Liver (tissue), 9 donors: ENCODE measurements around the gene MND1. TPM values are rescaled to one million over a fixed set of nuclear protein-coding genes. Genes with fewer than 3 reads are reported as not detected.
A peak's percentile ranks its signal among the peaks of the same experiment; 100 is the strongest.

Source experiments
- DNase-seq: peaks from one replicate; pipeline ENCODE4 v3.0.0-alpha.2; 2017; ENCODE audit warnings: low spot score
- H3K27ac ChIP-seq, 2 donors: one replicate each; pipeline ENCODE4 v1.7.0; 2013; ENCODE audit warnings: inconsistent platforms in 2 of 2, low read length in 2 of 2, control low read depth in 1 of 2, low read depth in 1 of 2, mild to moderate bottlenecking in 1 of 2
- H3K27me3 ChIP-seq, 4 donors: one replicate each; pipeline versions ENCODE4 v1.6.1 to v1.7.0; 2013; ENCODE audit warnings: low read length in 3 of 4, inconsistent platforms in 1 of 4, mild to moderate bottlenecking in 1 of 4, moderate library complexity in 1 of 4; ENCODE audit not compliant: control insufficient read depth in 4 of 4, insufficient read depth in 4 of 4
- H3K36me3 ChIP-seq, 4 donors: one replicate each; pipeline versions ENCODE4 v1.6.1 to v1.7.0; 2013; ENCODE audit warnings: low read length in 3 of 4, mild to moderate bottlenecking in 3 of 4, low read depth in 1 of 4, moderate library complexity in 1 of 4; ENCODE audit not compliant: control insufficient read depth in 4 of 4, insufficient read depth in 3 of 4
- H3K4me1 ChIP-seq, 4 donors: one replicate each; pipeline versions ENCODE4 v1.6.1 to v1.7.0; 2013; ENCODE audit warnings: low read length in 3 of 4, mild to moderate bottlenecking in 3 of 4, moderate library complexity in 1 of 4; ENCODE audit not compliant: control insufficient read depth in 4 of 4, insufficient read depth in 4 of 4
- H3K4me3 ChIP-seq, 3 donors: one replicate each; pipeline versions ENCODE4 v1.6.1 to v1.7.0; 2013; ENCODE audit warnings: low read length in 3 of 3, control low read depth in 1 of 3, low read depth in 1 of 3, mild to moderate bottlenecking in 1 of 3
- H3K9ac ChIP-seq, 2 donors: one replicate each; pipeline ENCODE4 v1.7.0; 2013; ENCODE audit warnings: low read length in 2 of 2, mild to moderate bottlenecking in 2 of 2, moderate library complexity in 2 of 2, control low read depth in 1 of 2, low read depth in 1 of 2
- H3K9me3 ChIP-seq, 4 donors: one replicate each; pipeline versions ENCODE4 v1.6.1 to v1.7.0; 2013; ENCODE audit warnings: low read length in 3 of 4; ENCODE audit not compliant: control insufficient read depth in 4 of 4
- EGR1 ChIP-seq, 2 donors: IDR thresholded peaks; 2 replicates each; pipeline ENCODE4 v1.6.1; 2016 to 2018; ENCODE audit warnings: antibody characterized with exemption in 2 of 2, low read depth in 2 of 2
- FOXA1 ChIP-seq: IDR thresholded peaks from 2 replicates; pipeline ENCODE4 v1.6.1; 2016; ENCODE audit warnings: antibody characterized with exemption
- FOXA2 ChIP-seq: IDR thresholded peaks from 2 replicates; pipeline ENCODE4 v1.6.1; 2016; ENCODE audit warnings: antibody characterized with exemption
- GABPA ChIP-seq, 2 donors: IDR thresholded peaks in 1 of 2; conservative IDR thresholded peaks in 1 of 2; 2 replicates each; pipeline ENCODE4 v1.6.1; 2016; ENCODE audit warnings: antibody characterized with exemption in 2 of 2, mild to moderate bottlenecking in 1 of 2, moderate library complexity in 1 of 2
- HNF4A ChIP-seq, 2 donors: conservative IDR thresholded peaks; 2 replicates each; pipeline ENCODE4 v1.6.1; 2016; ENCODE audit warnings: antibody characterized with exemption in 2 of 2, mild to moderate bottlenecking in 2 of 2
- JUND ChIP-seq, 2 donors: IDR thresholded peaks; 2 replicates each; pipeline ENCODE4 v1.6.1; 2016; ENCODE audit warnings: antibody characterized with exemption in 2 of 2
- MAX ChIP-seq: IDR thresholded peaks from 2 replicates; pipeline ENCODE4 v1.6.1; 2016; ENCODE audit warnings: antibody characterized with exemption
- NR2F2 ChIP-seq: IDR thresholded peaks from 2 replicates; pipeline ENCODE4 v1.6.1; 2016; ENCODE audit warnings: antibody characterized with exemption
- RAD21 ChIP-seq, 2 donors: IDR thresholded peaks; 2 replicates each; pipeline ENCODE4 v1.6.1; 2016; ENCODE audit warnings: antibody characterized with exemption in 2 of 2, mild to moderate bottlenecking in 2 of 2
- REST ChIP-seq: IDR thresholded peaks from 2 replicates; pipeline ENCODE4 v1.6.1; 2016; ENCODE audit warnings: antibody characterized with exemption, mild to moderate bottlenecking
- RXRA ChIP-seq, 2 donors: IDR thresholded peaks; 2 replicates each; pipeline ENCODE4 v1.6.1; 2017 to 2018; ENCODE audit warnings: antibody characterized with exemption in 2 of 2, mild to moderate bottlenecking in 1 of 2
- SP1 ChIP-seq: IDR thresholded peaks from 2 replicates; pipeline ENCODE4 v1.6.1; 2018; ENCODE audit warnings: antibody characterized with exemption, mild to moderate bottlenecking
- TAF1 ChIP-seq: conservative IDR thresholded peaks from 2 replicates; pipeline ENCODE4 v1.6.1; 2016; ENCODE audit warnings: antibody characterized with exemption, mild to moderate bottlenecking
- ZBTB33 ChIP-seq: IDR thresholded peaks from 2 replicates; pipeline ENCODE4 v1.6.1; 2016; ENCODE audit warnings: antibody characterized with exemption
- WGBS: extraction: QIAGEN DNeasy Blood & Tissue Kit; methylation state at CpG from one replicate; pipeline ENCODE4 v1.1.7; 2013; 5-methylcytosine and 5-hydroxymethylcytosine counted together
- polyA plus RNA-seq, 2 donors: library from polyadenylated mRNA; stranded (reverse) in 1 of 2; unstranded in 1 of 2; fragments of 200-250 nt in 1 of 2; fragments of >200 nt in 1 of 2; fragmentation: Nextera tagmentation in 1 of 2; extraction: Ambion mirVana in 1 of 2; gene quantifications; one replicate each; pipeline versions ENCODE4 v1.2.1 to v1.2.3, GENCODE V29; 2013 to 2015
- total RNA-seq, 2 donors: library from RNA; depleted of rRNA; stranded (reverse); fragments of >200 nt; gene quantifications; one replicate each; pipeline ENCODE4 v1.2.3, GENCODE V29; 2014
- donor health status: healthy.
- donor health status: healthy.
- donor health status: healthy.
- donor health status: healthy.
- donor health status: healthy.

MND1 gene
- total and polyA plus RNA-seq, 4 donors = 0.17 to 2.5 (median 0.42) TPM

GRCh38 chr4:153296040-153296823 lies 48.3 kb upstream of the MND1 start:
- no peak overlapping the region for H3K4me3 ChIP-seq
- no peak overlapping the region for H3K9ac ChIP-seq
- no peak for TF ChIP-seq ZBTB33
- no peak for TF ChIP-seq JUND (IDR thresholded peaks at IDR 0.05)
- TF ChIP-seq RAD21 (IDR thresholded peaks at IDR 0.05) = no peak
- no peak for TF ChIP-seq HNF4A (conservative IDR thresholded peaks at IDR 0.05)
- TF ChIP-seq NR2F2 = no peak
- no peak for TF ChIP-seq FOXA1
- peaks cover 1 to 23% (median 18%) of the 10 kb centered on the region in 4 donors for H3K36me3 ChIP-seq
- no peaks in the 10 kb centered on the region for H3K27me3 ChIP-seq
- H3K9me3 ChIP-seq = peaks cover 0 to 4% (median 3%) of the 10 kb centered on the region in 4 donors
- H3K27ac ChIP-seq = no peak overlapping the region
- H3K4me1 ChIP-seq = no peaks in the 10 kb centered on the region
- DNase-seq = no peak
- 83% methylated on average over 11 of the region's 11 CpGs for WGBS

GRCh38 chr4:153297116-153297515 lies 47.4 kb upstream of the MND1 start:
- Histone ChIP-seq H3K27ac (no peak overlapping the region), H3K4me3 (no peak overlapping the region), H3K9me3 (peaks cover 0 to 4% (median 3%) of the 10 kb centered on the region in 4 donors), H3K4me1 (no peaks in the 10 kb centered on the region), H3K9ac (no peak overlapping the region), H3K36me3 (peaks cover 1 to 23% (median 18%) of the 10 kb centered on the region in 4 donors), H3K27me3 (no peaks in the 10 kb centered on the region)
- no peak for DNase-seq
- 95% methylated on average over 8 of the region's 8 CpGs for WGBS
- no peak for TF ChIP-seq REST
- no peak for TF ChIP-seq SP1

- Histone ChIP-seq H3K9ac (no peak overlapping the region), H3K4me3 (no peak overlapping the region), H3K27me3 (no peaks in the 10 kb centered on the region), H3K36me3 (no peaks in the 10 kb centered on the region), H3K4me1 (peaks cover 0 to 9% (median 6%) of the 10 kb centered on the region in 4 donors), H3K27ac (no peak overlapping the region), H3K9me3 (no peaks in the 10 kb centered on the region)
- DNase-seq = no peak
- 59% methylated on average over 1 of the region's 1 CpG for WGBS
- TF ChIP-seq FOXA2 = no peak
- TF ChIP-seq SP1 = no peak
- TF ChIP-seq GABPA (IDR thresholded peaks at IDR 0.05 in 1 of 2, conservative IDR thresholded peaks at IDR 0.05 in 1 of 2) = no peak
- no peak for TF ChIP-seq ZBTB33
- no peak for TF ChIP-seq EGR1 (IDR thresholded peaks at IDR 0.05; ENCODE audit: low read depth in 2 of 2)
- TF ChIP-seq REST = no peak
- TF ChIP-seq FOXA1 = no peak
- TF ChIP-seq MAX = peak; percentile 18
- peak; percentile 77 to 87 for TF ChIP-seq RXRA (IDR thresholded peaks at IDR 0.05)
- TF ChIP-seq HNF4A (conservative IDR thresholded peaks at IDR 0.05) = peak; percentile 69 to 93
- no peak for TF ChIP-seq TAF1
- no peak for TF ChIP-seq JUND (IDR thresholded peaks at IDR 0.05)
- TF ChIP-seq RAD21 (IDR thresholded peaks at IDR 0.05) = peak; percentile 6 to 42
These were observed 33.7 kb upstream of the MND1 start for GRCh38 chr4:153310793-153311192.
